ENCODE data around the gene LRRC7. TPM values are rescaled to one million over a fixed set of nuclear protein-coding genes. Genes with fewer than 3 reads are reported as not detected.

LRRC7 gene
- total and polyA plus RNA-seq, 11 donors: 0.25 to 4.1 (median 0.49) TPM; not detected in 1

GRCh38 chr1:70101231-70101630 lies 533.5 kb downstream of the LRRC7 start:
- ATAC-seq (no peak), DNase-seq (no peak)
- 62 to 72% (median 65%) methylated on average over 2 of the region's 2 CpGs for WGBS, 4 donors
- Histone ChIP-seq H3K4me3 (no peak overlapping the region), H3K36me3 (no peaks in the 10 kb centered on the region), H3K27ac (no peak overlapping the region), H3K9me3 (no peaks in the 10 kb centered on the region), H3K4me1 (no peaks in the 10 kb centered on the region), H3K27me3 (no peaks in the 10 kb centered on the region)
- intact Hi-C loops (cut with DNase I): no loop called here
- TF ChIP-seq CTCF (IDR thresholded peaks at IDR 0.05) (no peak), POLR2A (IDR thresholded peaks at IDR 0.05) (no peak)

GRCh38 chr1:70101774-70102173 lies 534.1 kb downstream of the LRRC7 start:
- no peak for ATAC-seq
- H3K36me3 ChIP-seq: no peaks in the 10 kb centered on the region
- H3K27ac ChIP-seq: no peak overlapping the region
- no peak for DNase-seq
- intact Hi-C loops (cut with DNase I): no loop called here
- no peak overlapping the region for H3K4me3 ChIP-seq
- no peaks in the 10 kb centered on the region for H3K27me3 ChIP-seq
- no peaks in the 10 kb centered on the region for H3K9me3 ChIP-seq
- WGBS, 4 donors: 50 to 85% (median 69%) methylated on average over 1 of the region's 1 CpG
- no peaks in the 10 kb centered on the region for H3K4me1 ChIP-seq
- TF ChIP-seq POLR2A (IDR thresholded peaks at IDR 0.05): no peak
- no peak for TF ChIP-seq CTCF (IDR thresholded peaks at IDR 0.05)

- Histone ChIP-seq H3K4me3 (no peak overlapping the region), H3K27ac (no peak overlapping the region), H3K27me3 (no peaks in the 10 kb centered on the region), H3K9me3 (no peaks in the 10 kb centered on the region), H3K36me3 (no peaks in the 10 kb centered on the region), H3K4me1 (no peaks in the 10 kb centered on the region)
- no peak for DNase-seq
- intact Hi-C loops (cut with DNase I): no loop called here
- WGBS, 4 donors: 81 to 89% (median 86%) methylated on average over 1 of the region's 1 CpG
- no peak for ATAC-seq
- TF ChIP-seq CTCF (IDR thresholded peaks at IDR 0.05) (no peak), POLR2A (IDR thresholded peaks at IDR 0.05) (no peak)
These were observed 536.0 kb downstream of the LRRC7 start for GRCh38 chr1:70103770-70104169.

- intact Hi-C loops (cut with DNase I): no loop called here
- DNase-seq: no peak
- H3K27ac ChIP-seq: no peak overlapping the region
- no peaks in the 10 kb centered on the region for H3K36me3 ChIP-seq
- no peaks in the 10 kb centered on the region for H3K4me1 ChIP-seq
- no peaks in the 10 kb centered on the region for H3K9me3 ChIP-seq
- no peaks in the 10 kb centered on the region for H3K27me3 ChIP-seq
- H3K4me3 ChIP-seq: no peak overlapping the region
- 85 to 92% (median 89%) methylated on average over 5 of the region's 5 CpGs for WGBS, 4 donors
- no peak for ATAC-seq
- no peak for TF ChIP-seq POLR2A (IDR thresholded peaks at IDR 0.05)
- no peak for TF ChIP-seq CTCF (IDR thresholded peaks at IDR 0.05)
These were observed 541.5 kb downstream of the LRRC7 start for GRCh38 chr1:70109241-70109640.
